Stimulated activated CD4-positive, alpha-beta T cell treated with anti-CD3 and anti-CD28 coated beads, Interleukin-4, amount 100 ng/mL, for 1 hour (primary cell): ENCODE results near the gene H2AZ1.

Experiments used
- DNase-seq: peaks from one replicate; pipeline ENCODE4 v3.0.0-alpha.2; 2020

H2AZ1 gene

GRCh38 chr4:99945718-99946355 lies 4.2 kb downstream of the H2AZ1 start:
- DNase-seq = peak; percentile 25

- DNase-seq = no peak
Measured at GRCh38 chr4:99943904-99944437, 6.1 kb downstream of the H2AZ1 start.

- no peak for DNase-seq
Measured at GRCh38 chr4:99938243-99938753, 11.8 kb downstream of the H2AZ1 start.

GRCh38 chr4:99934891-99935290 lies 15.2 kb downstream of the H2AZ1 start:
- DNase-seq = no peak

GRCh38 chr4:99927566-99927965 lies 22.5 kb downstream of the H2AZ1 start:
- DNase-seq = no peak

- no peak for DNase-seq
Measured at GRCh38 chr4:99921174-99921573, 28.9 kb downstream of the H2AZ1 start.

GRCh38 chr4:99918656-99919055 lies 31.4 kb downstream of the H2AZ1 start:
- DNase-seq = no peak

GRCh38 chr4:99917575-99917974 lies 32.5 kb downstream of the H2AZ1 start:
- DNase-seq = no peak

GRCh38 chr4:99915449-99915848 lies 34.6 kb downstream of the H2AZ1 start:
- DNase-seq = no peak
